NOMO-1 treated with DMSO at 0.1 percent for 48 hours (cell line): ENCODE results near the gene SCN5A.

Experiments
- DNase-seq: peaks from one replicate; lab custom pipeline; 2025; ENCODE audit not compliant: unreplicated experiment; lab: John Stamatoyannopoulos, UW

The SCN5A gene

DNA sequence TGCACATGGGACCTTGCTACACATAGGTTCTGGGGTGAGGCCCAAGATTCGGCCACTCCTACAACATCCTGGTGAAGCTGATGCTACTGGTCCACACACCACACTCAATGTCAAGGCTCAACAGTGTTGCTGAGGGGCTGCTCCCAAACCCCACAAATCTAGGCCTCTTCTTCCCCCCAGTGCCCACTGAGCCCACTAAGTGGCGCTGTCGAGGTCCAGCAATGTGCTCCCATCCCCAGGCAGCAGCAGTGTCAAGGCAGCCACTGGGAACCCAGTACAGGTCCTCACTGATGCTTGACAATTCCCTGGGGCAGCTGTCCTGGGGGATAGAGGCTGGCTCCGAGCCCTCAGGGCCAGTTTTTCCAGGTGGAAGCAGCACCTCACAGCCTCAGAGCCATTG, 21.5 kb downstream of the SCN5A start:
- DNase-seq = no peak

GRCh38 chr3:38626171-38626570, 23.3 kb downstream of the SCN5A start:
- DNase-seq = no peak

- no peak for DNase-seq
Observed at GRCh38 chr3:38623539-38623938, 25.9 kb downstream of the SCN5A start.

- no peak for DNase-seq
Observed at GRCh38 chr3:38622336-38622735, 27.2 kb downstream of the SCN5A start.

- no peak for DNase-seq
Observed at GRCh38 chr3:38620236-38620635, 29.3 kb downstream of the SCN5A start.

DNA sequence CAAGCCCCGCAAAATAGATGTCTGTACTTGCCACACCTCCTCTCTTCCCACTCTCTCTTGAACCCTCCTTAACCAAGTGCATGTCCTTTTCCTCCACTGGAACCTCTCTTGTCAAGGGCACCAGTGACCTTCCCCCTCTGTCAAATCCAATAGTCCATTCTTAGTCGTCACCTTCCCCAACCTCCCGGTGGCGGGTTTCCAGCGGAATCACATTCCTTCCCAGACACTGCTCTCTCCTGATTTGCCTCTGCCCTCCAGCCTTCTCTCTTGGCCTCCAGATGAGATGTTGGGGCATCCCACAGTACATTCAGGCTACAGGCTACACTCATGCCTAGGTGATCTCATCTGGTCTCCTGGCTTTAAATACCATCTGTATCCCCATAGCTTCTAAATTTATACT, 31.1 kb downstream of the SCN5A start:
- no peak for DNase-seq

GRCh38 chr3:38617586-38617985, 31.9 kb downstream of the SCN5A start:
- DNase-seq = no peak

DNA sequence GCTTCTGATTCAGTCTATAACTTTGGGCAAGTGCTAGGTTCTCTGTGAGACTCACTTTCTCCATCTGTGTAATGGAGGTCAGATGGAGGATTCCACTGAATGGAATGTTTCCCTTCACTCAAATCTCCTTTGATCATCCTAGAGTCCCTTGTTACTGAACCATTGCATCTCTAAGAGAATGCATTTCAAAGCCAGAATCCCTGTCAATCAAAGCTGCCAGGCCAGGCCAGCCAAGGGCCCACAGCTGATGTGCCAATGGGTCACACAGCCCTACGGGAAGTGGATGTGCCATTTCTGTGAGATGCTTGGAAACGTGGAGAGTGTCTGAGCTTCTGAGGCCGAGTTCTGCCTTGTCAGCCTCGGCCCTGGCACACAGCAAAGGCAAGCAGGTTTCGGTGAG, 32.4 kb downstream of the SCN5A start:
- no peak for DNase-seq

DNA sequence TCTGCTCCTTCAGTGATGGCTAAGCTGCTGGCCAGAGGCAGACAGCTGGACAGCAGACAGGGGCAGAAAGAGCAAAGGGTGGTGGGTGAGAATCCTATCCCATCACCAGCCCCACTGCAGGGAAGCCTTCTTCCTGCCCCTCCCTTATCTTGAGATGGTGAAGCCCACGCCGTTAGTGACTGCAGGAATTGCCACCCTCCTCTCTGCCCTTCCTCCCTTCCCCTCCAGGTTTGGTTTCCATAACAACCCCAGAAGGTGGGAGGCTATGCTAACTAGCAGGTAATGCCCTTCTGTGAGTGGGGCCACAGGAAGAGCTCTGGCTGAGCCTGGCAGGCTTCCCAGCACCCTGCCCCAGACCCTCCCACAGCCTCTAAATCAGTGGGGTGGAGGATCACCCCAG, 32.8 kb downstream of the SCN5A start:
- DNase-seq = no peak

GRCh38 chr3:38616111-38616510, 33.4 kb downstream of the SCN5A start:
- DNase-seq = no peak

- DNase-seq = no peak
Observed at GRCh38 chr3:38614651-38615352, 34.7 kb downstream of the SCN5A start.

DNA sequence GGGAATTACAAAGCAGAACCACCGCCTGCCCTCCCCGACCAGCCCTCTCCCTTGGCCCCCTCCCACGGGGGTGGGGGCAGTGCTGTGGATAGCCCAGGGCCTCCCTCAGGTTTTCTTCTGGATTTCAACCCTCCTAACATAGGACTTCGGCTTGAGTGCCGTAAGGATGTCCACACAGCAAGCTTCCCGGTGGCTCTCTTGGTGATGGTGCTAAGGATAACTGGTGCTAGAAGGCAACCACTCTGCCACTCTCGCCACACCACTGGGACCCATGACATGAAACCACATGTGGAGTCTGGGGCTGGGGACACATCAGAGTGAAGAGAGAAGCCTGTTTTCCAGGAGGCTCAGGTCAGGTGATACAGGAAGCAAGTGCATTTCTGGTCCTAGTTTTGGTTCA, 35.4 kb downstream of the SCN5A start:
- no peak for DNase-seq

DNA sequence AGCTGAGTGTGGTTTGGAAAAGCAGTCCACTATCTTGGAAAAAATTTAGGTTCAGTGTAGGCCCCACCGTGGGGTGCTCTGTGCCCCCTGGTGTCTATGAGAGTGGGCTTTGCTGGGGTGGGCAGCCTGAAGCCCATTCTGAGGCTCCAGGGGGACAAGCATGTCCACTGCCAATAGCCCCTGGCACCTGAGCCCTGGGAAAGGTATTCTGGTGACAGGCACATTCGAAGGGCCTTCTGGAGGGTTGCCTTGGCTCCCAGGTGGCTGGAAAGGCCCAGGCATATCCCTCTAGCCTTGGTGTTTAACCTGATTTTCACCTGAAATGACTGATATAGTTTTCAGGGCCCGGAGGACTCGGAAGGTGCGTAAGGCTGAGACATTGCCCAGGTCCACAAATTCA, 36.1 kb downstream of the SCN5A start:
- DNase-seq = no peak

GRCh38 chr3:38611866-38612265, 37.6 kb downstream of the SCN5A start:
- DNase-seq = no peak

GRCh38 chr3:38610934-38611333, 38.6 kb downstream of the SCN5A start:
- no peak for DNase-seq

DNA sequence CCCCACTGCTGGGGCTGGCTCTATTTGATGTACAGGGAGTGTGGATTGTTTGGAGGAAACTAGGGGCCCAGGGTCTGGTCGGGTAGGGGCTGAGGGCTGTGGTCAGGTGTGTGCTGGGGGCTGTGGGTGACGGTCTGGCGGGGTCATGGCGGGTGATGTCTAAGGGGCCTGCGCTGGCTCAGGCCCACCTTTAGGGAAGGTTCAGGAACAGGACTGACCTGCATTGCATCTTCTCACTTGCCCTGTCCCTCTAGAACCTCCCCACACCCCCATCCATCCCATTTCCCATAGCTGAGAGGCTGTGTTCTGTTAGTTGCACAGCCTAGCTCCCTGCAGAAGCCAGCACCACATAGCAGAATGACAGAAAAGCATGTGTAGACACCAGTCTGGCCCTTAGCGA, 39.1 kb downstream of the SCN5A start:
- DNase-seq = no peak

- DNase-seq = no peak
Observed at GRCh38 chr3:38609386-38610111, 39.9 kb downstream of the SCN5A start.

- DNase-seq = no peak
Observed at GRCh38 chr3:38608961-38609360, 40.5 kb downstream of the SCN5A start.

DNA sequence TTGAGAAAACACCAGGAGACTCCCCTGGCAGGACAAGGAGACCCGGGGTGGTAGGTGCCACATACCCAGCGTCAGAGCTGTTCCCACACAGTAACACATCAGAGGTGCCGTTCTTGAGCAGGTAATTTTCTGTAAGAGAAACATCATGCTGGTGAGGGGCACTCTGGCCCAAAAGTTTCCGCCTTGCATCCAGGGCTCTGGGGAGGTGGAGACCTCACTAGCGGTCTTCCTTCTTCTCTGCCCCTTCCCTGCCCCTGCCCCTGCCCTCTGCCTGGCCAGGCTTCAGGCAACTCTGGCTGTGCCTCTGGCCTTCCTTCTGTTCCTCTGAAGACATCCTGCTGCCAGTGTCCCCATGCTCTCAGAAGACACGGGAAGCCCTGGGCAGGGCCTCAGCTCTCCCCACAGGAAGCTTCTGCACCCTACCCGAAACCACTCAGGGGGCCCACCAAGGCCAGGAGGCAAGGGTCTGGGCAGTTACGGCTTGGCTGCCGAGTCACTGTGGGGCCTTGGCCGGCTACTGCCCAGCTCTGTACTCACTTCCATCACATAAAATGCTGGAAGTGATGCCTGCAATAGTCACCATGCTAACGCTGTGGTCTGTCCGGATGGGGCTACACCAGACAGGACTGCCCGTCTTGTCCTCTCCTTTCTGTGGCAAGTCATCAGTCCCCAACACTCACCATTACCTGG, 41.3 kb downstream of the SCN5A start:
- DNase-seq = no peak

GRCh38 chr3:38606561-38606960, 42.9 kb downstream of the SCN5A start:
- no peak for DNase-seq

- no peak for DNase-seq
Observed at GRCh38 chr3:38605981-38606380, 43.5 kb downstream of the SCN5A start.

- no peak for DNase-seq
Observed at GRCh38 chr3:38604246-38604645, 45.2 kb downstream of the SCN5A start.
